ENCODE results near the gene FOSL2. TPM values are rescaled to one million over a fixed set of nuclear protein-coding genes. Genes with fewer than 3 reads are reported as not detected.

FOSL2 gene
- total RNA-seq, 2 donors from 2014 or later: 1.4 to 3.8 TPM

DNA sequence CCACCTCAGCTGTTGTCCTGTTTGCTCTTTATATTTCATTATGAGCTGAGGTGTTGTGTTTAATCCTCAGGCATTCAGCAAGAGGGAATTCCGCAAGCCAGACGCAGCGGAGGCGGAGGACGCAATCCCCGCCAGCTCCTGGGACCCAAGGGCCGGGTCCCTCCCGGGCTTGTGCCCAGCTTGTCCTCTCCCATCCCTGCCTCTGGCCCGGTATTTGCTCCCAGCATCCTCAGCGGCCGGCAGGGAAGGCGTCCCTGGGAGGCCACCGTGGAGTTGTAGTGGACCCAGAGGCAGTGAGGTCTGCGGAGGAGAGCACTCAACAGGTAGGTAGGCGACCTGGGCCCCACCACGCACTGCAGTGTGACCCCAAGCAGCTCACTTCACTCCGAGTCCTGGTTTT is 42.5 kb upstream of the FOSL2 start:
- Mint-ChIP-seq H3K4me1 (no peaks in the 10 kb centered on the region), H3K27ac (no peak overlapping the region), H3K36me3 (ENCODE audit: low read depth) (no peaks in the 10 kb centered on the region), H3K4me3 (no peak overlapping the region), H3K27me3 (ENCODE audit: insufficient read depth) (no peaks in the 10 kb centered on the region), H3K9me3 (no peaks in the 10 kb centered on the region)
- Histone ChIP-seq H3K9ac (ENCODE audit: extremely low read depth, low read length, poor library complexity, severe bottlenecking) (no peak overlapping the region), H3K27ac (ENCODE audit: low read depth, low read length) (no peak overlapping the region), H3K27me3 (ENCODE audit: control insufficient read depth, insufficient read depth, low read length, poor library complexity, severe bottlenecking) (no peaks in the 10 kb centered on the region), H3K4me1 (ENCODE audit: control insufficient read depth, insufficient read depth, low read length) (no peaks in the 10 kb centered on the region), H3K4me3 (ENCODE audit: low read length) (no peak overlapping the region), H3K9me3 (ENCODE audit: control insufficient read depth, low read length) (no peaks in the 10 kb centered on the region), H3K36me3 (ENCODE audit: control insufficient read depth, insufficient read depth, low read length) (no peaks in the 10 kb centered on the region)
- 95% methylated on average over 14 to 17 of the region's 17 CpGs for WGBS, 2 experiments (ENCODE audit: insufficient coverage in 1 of 2, insufficient read length in 1 of 2)
- no peak for DNase-seq
- TF ChIP-seq, protein P1, sequence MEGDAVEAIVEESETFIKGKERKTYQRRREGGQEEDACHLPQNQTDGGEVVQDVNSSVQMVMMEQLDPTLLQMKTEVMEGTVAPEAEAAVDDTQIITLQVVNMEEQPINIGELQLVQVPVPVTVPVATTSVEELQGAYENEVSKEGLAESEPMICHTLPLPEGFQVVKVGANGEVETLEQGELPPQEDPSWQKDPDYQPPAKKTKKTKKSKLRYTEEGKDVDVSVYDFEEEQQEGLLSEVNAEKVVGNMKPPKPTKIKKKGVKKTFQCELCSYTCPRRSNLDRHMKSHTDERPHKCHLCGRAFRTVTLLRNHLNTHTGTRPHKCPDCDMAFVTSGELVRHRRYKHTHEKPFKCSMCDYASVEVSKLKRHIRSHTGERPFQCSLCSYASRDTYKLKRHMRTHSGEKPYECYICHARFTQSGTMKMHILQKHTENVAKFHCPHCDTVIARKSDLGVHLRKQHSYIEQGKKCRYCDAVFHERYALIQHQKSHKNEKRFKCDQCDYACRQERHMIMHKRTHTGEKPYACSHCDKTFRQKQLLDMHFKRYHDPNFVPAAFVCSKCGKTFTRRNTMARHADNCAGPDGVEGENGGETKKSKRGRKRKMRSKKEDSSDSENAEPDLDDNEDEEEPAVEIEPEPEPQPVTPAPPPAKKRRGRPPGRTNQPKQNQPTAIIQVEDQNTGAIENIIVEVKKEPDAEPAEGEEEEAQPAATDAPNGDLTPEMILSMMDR (conservative IDR thresholded peaks at IDR 0.05): no peak

DNA sequence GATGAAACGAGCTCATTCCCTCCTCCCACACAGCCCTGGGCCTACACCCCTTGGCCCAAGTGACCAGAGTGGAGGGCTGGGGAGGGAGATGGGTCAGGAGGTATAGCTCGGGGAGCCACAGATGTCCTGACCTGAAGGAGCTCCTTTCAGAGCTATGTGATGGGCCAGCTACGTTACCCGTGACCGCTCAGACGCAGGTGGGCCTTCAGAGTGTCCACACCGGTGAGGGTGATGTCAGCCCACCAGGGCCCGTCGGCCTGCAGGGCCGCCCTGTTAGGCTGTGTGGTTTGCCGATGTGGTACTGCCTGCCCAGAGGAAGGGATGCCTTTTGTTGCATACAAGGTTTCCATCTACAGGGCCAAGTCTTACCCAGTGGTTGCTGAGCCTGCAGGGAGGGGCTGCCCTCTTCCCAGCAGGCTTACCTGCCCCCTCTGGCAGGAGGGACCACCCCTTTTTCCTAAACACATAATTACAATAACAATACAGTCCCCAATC is 41.8 kb upstream of the FOSL2 start:
- no peaks in the 10 kb centered on the region for H3K36me3 Mint-ChIP-seq (ENCODE audit: low read depth)
- H3K4me1 Mint-ChIP-seq: no peaks in the 10 kb centered on the region

DNA sequence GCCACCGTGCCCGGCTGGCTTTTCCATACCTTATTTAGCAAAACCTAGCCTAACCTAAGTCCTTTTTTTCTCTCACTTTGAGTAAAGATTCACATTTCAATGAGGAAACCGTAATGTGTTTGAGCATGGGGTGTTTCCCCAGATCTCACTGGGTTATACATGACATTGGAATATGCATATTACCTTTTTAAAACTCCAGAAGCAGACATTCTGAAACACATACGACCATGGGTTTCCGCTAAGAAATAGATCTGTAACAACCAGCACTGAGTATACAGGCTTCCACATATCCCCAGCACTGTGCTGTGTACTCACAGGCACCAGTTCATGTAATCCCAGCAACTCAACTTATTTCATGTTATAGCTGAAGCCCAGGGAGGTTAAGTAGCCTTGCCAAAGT is 41.0 kb upstream of the FOSL2 start:
- H3K9ac ChIP-seq (ENCODE audit: extremely low read depth, low read length, poor library complexity, severe bottlenecking): no peak overlapping the region
- TF ChIP-seq, protein P1 (conservative IDR thresholded peaks at IDR 0.05): no peak
- no peaks in the 10 kb centered on the region for H3K27me3 ChIP-seq (ENCODE audit: control insufficient read depth, insufficient read depth, low read length, poor library complexity, severe bottlenecking)
- Mint-ChIP-seq H3K4me3 (no peak overlapping the region), H3K27ac (no peak overlapping the region), H3K4me1 (no peaks in the 10 kb centered on the region), H3K27me3 (ENCODE audit: insufficient read depth) (no peaks in the 10 kb centered on the region), H3K9me3 (no peaks in the 10 kb centered on the region), H3K36me3 (ENCODE audit: low read depth) (no peaks in the 10 kb centered on the region)
- no peaks in the 10 kb centered on the region for H3K9me3 ChIP-seq (ENCODE audit: control insufficient read depth, low read length)
- no peak for DNase-seq
- H3K27ac ChIP-seq (ENCODE audit: low read depth, low read length): no peak overlapping the region
- no peak overlapping the region for H3K4me3 ChIP-seq (ENCODE audit: low read length)
- 94 to 96% methylated on average over 4 to 5 of the region's 5 CpGs for WGBS, 2 experiments (ENCODE audit: insufficient coverage in 1 of 2, insufficient read length in 1 of 2)
- H3K36me3 ChIP-seq (ENCODE audit: control insufficient read depth, insufficient read depth, low read length): no peaks in the 10 kb centered on the region
- no peaks in the 10 kb centered on the region for H3K4me1 ChIP-seq (ENCODE audit: control insufficient read depth, insufficient read depth, low read length)

More for the DNA sequence above, 41.8 kb upstream of the FOSL2 start:
- H3K9me3 Mint-ChIP-seq: no peaks in the 10 kb centered on the region
- WGBS, 2 experiments (ENCODE audit: insufficient coverage in 1 of 2, insufficient read length in 1 of 2): 92 to 100% methylated on average over 6 to 11 of the region's 11 CpGs
- H3K27me3 ChIP-seq (ENCODE audit: control insufficient read depth, insufficient read depth, low read length, poor library complexity, severe bottlenecking): no peaks in the 10 kb centered on the region
- no peak overlapping the region for H3K4me3 ChIP-seq (ENCODE audit: low read length)
- DNase-seq: no peak
- no peak overlapping the region for H3K9ac ChIP-seq (ENCODE audit: extremely low read depth, low read length, poor library complexity, severe bottlenecking)
- H3K4me1 ChIP-seq (ENCODE audit: control insufficient read depth, insufficient read depth, low read length): no peaks in the 10 kb centered on the region
- no peak overlapping the region for H3K4me3 Mint-ChIP-seq
- TF ChIP-seq, protein P1 (conservative IDR thresholded peaks at IDR 0.05): no peak
- no peaks in the 10 kb centered on the region for H3K36me3 ChIP-seq (ENCODE audit: control insufficient read depth, insufficient read depth, low read length)
- H3K27me3 Mint-ChIP-seq (ENCODE audit: insufficient read depth): no peaks in the 10 kb centered on the region
- no peaks in the 10 kb centered on the region for H3K9me3 ChIP-seq (ENCODE audit: control insufficient read depth, low read length)
- no peak overlapping the region for H3K27ac Mint-ChIP-seq
- no peak overlapping the region for H3K27ac ChIP-seq (ENCODE audit: low read depth, low read length)

Measured in endodermal cell (in vitro differentiated cells).